ENCODE measurements around the gene C22orf23.

The C22orf23 gene

GRCh38 chr22:37909766-37910165 lies 43.6 kb downstream of the C22orf23 start:
- FAIRE-seq = no peak
- DNase-seq (ENCODE audit: insufficient read length, low spot score) = no peak
- no peak for TF ChIP-seq SPI1 (IDR thresholded peaks at IDR 0.05; ENCODE audit: low read depth, low read length)
- TF ChIP-seq PAX5 (IDR thresholded peaks at IDR 0.05; ENCODE audit: insufficient read depth, low read length, severe bottlenecking) = no peak
- TF ChIP-seq POU2F2 (IDR thresholded peaks at IDR 0.05; ENCODE audit: low read depth, low read length) = no peak
- TF ChIP-seq POLR2AphosphoS5 (IDR thresholded peaks at IDR 0.05; ENCODE audit: low read depth, low read length) = no peak
- TF ChIP-seq TAF1 (IDR thresholded peaks at IDR 0.05; ENCODE audit: low read depth, low read length) = no peak
- no peak for TF ChIP-seq POLR2A (IDR thresholded peaks at IDR 0.05; ENCODE audit: low read depth, low read length)

- no peak for DNase-seq (ENCODE audit: insufficient read length, low spot score)
- FAIRE-seq = peak; percentile 43
Measured at GRCh38 chr22:37907036-37907954, 46.1 kb downstream of the C22orf23 start.

DNA sequence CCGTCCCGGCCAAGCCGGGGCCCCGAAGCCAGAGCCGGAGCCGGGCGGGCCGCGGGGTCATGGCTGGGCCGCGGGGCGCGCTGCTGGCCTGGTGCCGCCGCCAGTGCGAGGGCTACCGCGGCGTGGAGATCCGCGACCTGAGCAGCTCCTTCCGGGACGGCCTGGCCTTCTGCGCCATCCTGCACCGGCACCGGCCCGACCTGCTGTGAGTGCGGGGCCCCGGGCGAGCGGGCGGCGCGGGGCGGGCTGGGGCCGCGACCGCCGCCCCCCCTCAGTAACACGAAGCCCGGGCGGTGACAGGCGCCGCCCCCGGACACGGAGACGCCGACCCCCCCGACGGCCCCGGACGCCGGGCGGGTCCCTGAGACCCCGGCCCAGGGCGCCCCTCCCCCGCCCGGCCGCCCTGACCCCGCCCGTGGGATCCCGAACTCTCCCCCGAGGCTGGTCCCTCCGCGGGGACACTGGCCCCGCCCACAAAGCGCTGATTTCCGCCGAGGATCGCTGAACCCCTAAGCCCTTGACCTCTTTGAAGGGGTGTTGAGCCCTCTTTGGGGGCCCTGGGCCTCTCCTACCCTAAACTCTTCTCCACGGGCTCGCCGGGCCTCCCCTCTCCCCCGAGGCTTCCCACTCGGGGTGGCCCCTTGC lies 46.9 kb downstream of the C22orf23 start:
- peak; percentile 50 for FAIRE-seq
- TF ChIP-seq SPI1 (IDR thresholded peaks at IDR 0.05; ENCODE audit: low read depth, low read length) (no peak), TAF1 (IDR thresholded peaks at IDR 0.05; ENCODE audit: low read depth, low read length) (no peak), POLR2AphosphoS5 (IDR thresholded peaks at IDR 0.05; ENCODE audit: low read depth, low read length) (no peak), POLR2A (IDR thresholded peaks at IDR 0.05; ENCODE audit: low read depth, low read length) (no peak), POU2F2 (IDR thresholded peaks at IDR 0.05; ENCODE audit: low read depth, low read length) (no peak), PAX5 (IDR thresholded peaks at IDR 0.05; ENCODE audit: insufficient read depth, low read length, severe bottlenecking) (no peak)
- DNase-seq (ENCODE audit: insufficient read length, low spot score) = peak; percentile 65

More at GRCh38 chr22:37907036-37907954, 46.1 kb downstream of the C22orf23 start:
- TF ChIP-seq PAX5 (IDR thresholded peaks at IDR 0.05; ENCODE audit: insufficient read depth, low read length, severe bottlenecking) (no peak), TAF1 (IDR thresholded peaks at IDR 0.05; ENCODE audit: low read depth, low read length) (no peak), POU2F2 (IDR thresholded peaks at IDR 0.05; ENCODE audit: low read depth, low read length) (no peak), SPI1 (IDR thresholded peaks at IDR 0.05; ENCODE audit: low read depth, low read length) (no peak), POLR2AphosphoS5 (IDR thresholded peaks at IDR 0.05; ENCODE audit: low read depth, low read length) (no peak), POLR2A (IDR thresholded peaks at IDR 0.05; ENCODE audit: low read depth, low read length) (no peak)

GRCh38 chr22:37905534-37906363 lies 47.7 kb downstream of the C22orf23 start, which contains the start of gene MICALL1:
TSS of gene MICALL1 (plus strand) at chr22:37906297. CDS start at chr22:37906423, 126 bp downstream.
- DNase-seq (ENCODE audit: insufficient read length, low spot score) (peak; percentile 94), FAIRE-seq (peak; percentile 94)
- TF ChIP-seq POU2F2 (IDR thresholded peaks at IDR 0.05; ENCODE audit: low read depth, low read length) (no peak), PAX5 (IDR thresholded peaks at IDR 0.05; ENCODE audit: insufficient read depth, low read length, severe bottlenecking) (peak; percentile 26)

GRCh38 chr22:37904572-37905533 lies 48.5 kb downstream of the C22orf23 start:
- DNase-seq (ENCODE audit: insufficient read length, low spot score) (no peak), FAIRE-seq (peak; percentile 56)
- TF ChIP-seq TAF1 (IDR thresholded peaks at IDR 0.05; ENCODE audit: low read depth, low read length) = no peak
- no peak for TF ChIP-seq PAX5 (IDR thresholded peaks at IDR 0.05; ENCODE audit: insufficient read depth, low read length, severe bottlenecking)
- TF ChIP-seq POLR2A (IDR thresholded peaks at IDR 0.05; ENCODE audit: low read depth, low read length) = no peak
- TF ChIP-seq POLR2AphosphoS5 (IDR thresholded peaks at IDR 0.05; ENCODE audit: low read depth, low read length) = no peak
- TF ChIP-seq POU2F2 (IDR thresholded peaks at IDR 0.05; ENCODE audit: low read depth, low read length) = no peak
- TF ChIP-seq SPI1 (IDR thresholded peaks at IDR 0.05; ENCODE audit: low read depth, low read length) = no peak

DNA sequence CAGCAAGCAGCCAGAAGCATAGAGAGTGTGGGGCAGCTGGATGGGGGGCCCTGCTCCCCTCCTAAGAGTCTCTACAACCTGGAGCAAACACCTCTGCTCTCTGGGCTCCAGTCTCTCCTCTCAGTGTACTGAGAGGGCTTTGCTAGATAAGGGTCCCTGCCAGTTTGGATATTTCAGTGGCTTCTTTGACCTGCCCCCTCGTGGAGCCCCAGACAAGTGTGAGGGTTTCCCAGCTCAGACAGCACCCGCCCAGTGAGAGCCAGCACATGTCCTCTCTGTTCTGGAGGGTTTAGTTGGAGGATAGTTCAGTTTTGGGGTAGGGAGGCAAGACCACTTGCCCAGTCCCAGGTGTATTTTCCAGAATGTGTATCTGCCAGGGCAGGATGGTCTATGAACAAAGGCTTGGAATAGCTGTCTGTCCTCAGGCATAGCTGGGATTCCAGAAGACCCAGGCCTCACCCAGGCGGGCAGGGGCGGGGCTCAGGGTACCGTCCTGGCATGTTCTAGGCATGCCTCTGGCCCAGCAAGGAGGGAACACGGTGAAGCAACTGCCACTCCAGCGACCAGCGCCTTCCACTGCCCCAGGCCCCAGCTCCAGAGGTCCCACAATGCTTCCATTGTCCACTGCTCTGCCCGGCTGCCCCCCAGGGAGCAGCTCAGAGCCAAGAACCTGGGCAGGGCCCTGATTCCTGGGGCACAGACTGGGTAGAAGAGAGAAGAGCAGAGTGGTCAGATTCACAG lies 54.8 kb downstream of the C22orf23 start:
- DNase-seq (ENCODE audit: insufficient read length, low spot score) (no peak), FAIRE-seq (no peak)
- TF ChIP-seq PAX5 (IDR thresholded peaks at IDR 0.05; ENCODE audit: insufficient read depth, low read length, severe bottlenecking) = no peak
- TF ChIP-seq POLR2AphosphoS5 (IDR thresholded peaks at IDR 0.05; ENCODE audit: low read depth, low read length) = no peak
- TF ChIP-seq POLR2A (IDR thresholded peaks at IDR 0.05; ENCODE audit: low read depth, low read length) = no peak
- no peak for TF ChIP-seq POU2F2 (IDR thresholded peaks at IDR 0.05; ENCODE audit: low read depth, low read length)
- TF ChIP-seq SPI1 (IDR thresholded peaks at IDR 0.05; ENCODE audit: low read depth, low read length) = no peak
- no peak for TF ChIP-seq TAF1 (IDR thresholded peaks at IDR 0.05; ENCODE audit: low read depth, low read length)

GRCh38 chr22:37897807-37898206 lies 55.6 kb downstream of the C22orf23 start:
- no peak for TF ChIP-seq POU2F2 (IDR thresholded peaks at IDR 0.05; ENCODE audit: low read depth, low read length)
- TF ChIP-seq TAF1 (IDR thresholded peaks at IDR 0.05; ENCODE audit: low read depth, low read length) = no peak
- TF ChIP-seq POLR2AphosphoS5 (IDR thresholded peaks at IDR 0.05; ENCODE audit: low read depth, low read length) = no peak
- TF ChIP-seq PAX5 (IDR thresholded peaks at IDR 0.05; ENCODE audit: insufficient read depth, low read length, severe bottlenecking) = no peak
- TF ChIP-seq SPI1 (IDR thresholded peaks at IDR 0.05; ENCODE audit: low read depth, low read length) = no peak
- no peak for TF ChIP-seq POLR2A (IDR thresholded peaks at IDR 0.05; ENCODE audit: low read depth, low read length)
- peak; percentile 48 for FAIRE-seq

More at GRCh38 chr22:37897807-37898206, 55.6 kb downstream of the C22orf23 start:
- no peak for DNase-seq (ENCODE audit: insufficient read length, low spot score)
